ENCODE results near the gene CYFIP2.

Gene CYFIP2

DNA sequence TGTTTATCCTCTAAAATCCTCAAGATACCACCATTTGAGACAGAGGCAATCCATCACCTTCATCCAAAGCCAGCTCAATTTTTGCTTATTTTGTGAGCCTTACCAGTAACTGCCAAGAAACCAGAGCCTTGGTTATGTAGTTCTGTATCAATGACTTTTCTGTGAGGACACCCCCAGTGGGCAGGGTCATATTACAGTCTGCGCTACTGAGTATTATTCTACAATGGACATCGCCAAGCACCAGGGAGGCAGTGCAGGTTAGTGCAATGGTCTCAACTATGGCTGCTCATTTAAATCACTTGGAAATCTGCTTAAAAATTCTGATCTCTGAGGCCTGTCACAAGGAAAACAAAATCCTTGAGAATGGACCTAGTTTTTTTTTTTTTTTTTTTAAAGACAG is 103.6 kb downstream of the CYFIP2 start:
- Histone ChIP-seq H2BK5ac (ENCODE audit: low read length) (no peak overlapping the region), H3K4me2 (ENCODE audit: insufficient read depth, low read length, poor library complexity, severe bottlenecking) (no peak overlapping the region), H3K18ac (ENCODE audit: low read length) (no peak overlapping the region), H3K23ac (ENCODE audit: low read depth, low read length, poor library complexity) (no peak overlapping the region), H3K9me3 (replicated peaks in 1 of 2; ENCODE audit: control insufficient read depth in 2 of 2, insufficient read depth in 1 of 2, low read depth in 1 of 2, low read length in 2 of 2) (no peaks in the 10 kb centered on the region), H2AFZ (ENCODE audit: low read length) (no peak overlapping the region), H2BK15ac (ENCODE audit: low read length) (no peak overlapping the region), H3K9ac (ENCODE audit: low read depth, low read length, poor library complexity) (no peak overlapping the region), H2BK120ac (ENCODE audit: low read depth, low read length) (no peak overlapping the region), H2AK5ac (ENCODE audit: low read depth, low read length) (no peak overlapping the region), H3K4me1 (ENCODE audit: control insufficient read depth in 2 of 2, insufficient read depth in 1 of 2, low read depth in 1 of 2, low read length in 2 of 2) (peaks cover 2 to 6% of the 10 kb centered on the region in 2 donors), H2BK12ac (ENCODE audit: low read length) (no peak overlapping the region), H3K36me3 (replicated peaks in 1 of 2; ENCODE audit: control insufficient read depth in 2 of 2, insufficient read depth in 2 of 2, low read length in 2 of 2) (peaks cover 2 to 78% of the 10 kb centered on the region in 2 donors), H3K79me1 (ENCODE audit: low read depth, low read length) (no peaks in the 10 kb centered on the region), H3K27ac (replicated peaks; ENCODE audit: low read length) (no peak overlapping the region), H3K4me3 (ENCODE audit: low read length in 2 of 2) (no peak overlapping the region), H4K8ac (ENCODE audit: low read depth, low read length) (no peak overlapping the region), H3K27me3 (ENCODE audit: control insufficient read depth in 3 of 3, insufficient read depth in 3 of 3, low read depth in 1 of 3, low read length in 3 of 3) (no peaks in the 10 kb centered on the region), H4K91ac (ENCODE audit: low read depth, low read length, poor library complexity) (no peak overlapping the region), H3K4ac (ENCODE audit: low read length) (no peak overlapping the region), H3K14ac (ENCODE audit: low read length) (no peak overlapping the region)
- DNase-seq (ENCODE audit: low spot score) = no peak
- no CpG with 5 or more reads among the region's 2 CpGs for WGBS, 2 donors (ENCODE audit: extremely low coverage in 2 of 2, insufficient read length in 2 of 2, insufficient replicate concordance in 1 of 2)

DNA sequence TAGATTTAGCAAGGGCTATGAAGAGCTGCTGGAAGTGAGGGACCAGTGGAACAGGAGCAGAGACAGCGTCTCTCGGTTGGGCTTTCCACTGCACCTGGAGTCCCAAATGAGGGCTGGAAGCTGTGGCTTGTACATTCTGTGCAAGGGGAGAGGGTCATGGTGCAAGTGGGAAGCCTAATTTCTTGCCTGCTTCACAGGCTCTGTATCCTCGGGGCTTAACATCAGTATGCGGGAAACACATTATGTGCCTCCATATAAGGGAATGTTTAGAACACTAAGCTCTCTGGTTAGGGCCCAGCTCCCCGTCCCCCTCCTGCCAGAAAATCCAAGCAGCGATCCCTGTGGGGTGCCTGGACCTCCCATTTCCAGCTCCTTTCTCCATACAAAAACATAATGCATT is 105.0 kb downstream of the CYFIP2 start:
- no peak overlapping the region for H3K14ac ChIP-seq (ENCODE audit: low read length)
- H3K4me2 ChIP-seq (ENCODE audit: insufficient read depth, low read length, poor library complexity, severe bottlenecking) = peak overlapping the region; percentile 24
- no peak overlapping the region for H4K91ac ChIP-seq (ENCODE audit: low read depth, low read length, poor library complexity)
- H3K23ac ChIP-seq (ENCODE audit: low read depth, low read length, poor library complexity) = no peak overlapping the region
- no peaks in the 10 kb centered on the region for H3K9me3 ChIP-seq (replicated peaks in 1 of 2; ENCODE audit: control insufficient read depth in 2 of 2, insufficient read depth in 1 of 2, low read depth in 1 of 2, low read length in 2 of 2)
- no peak overlapping the region for H2AK5ac ChIP-seq (ENCODE audit: low read depth, low read length)
- H3K36me3 ChIP-seq (replicated peaks in 1 of 2; ENCODE audit: control insufficient read depth in 2 of 2, insufficient read depth in 2 of 2, low read length in 2 of 2) = peaks cover 4 to 77% of the 10 kb centered on the region in 2 donors
- H3K9ac ChIP-seq (ENCODE audit: low read depth, low read length, poor library complexity) = no peak overlapping the region
- no peaks in the 10 kb centered on the region for H3K79me1 ChIP-seq (ENCODE audit: low read depth, low read length)
- peak overlapping the region; percentile 43 for H3K27ac ChIP-seq (replicated peaks; ENCODE audit: low read length)
- no peak overlapping the region for H3K4me3 ChIP-seq (ENCODE audit: low read length in 2 of 2)
- H2BK120ac ChIP-seq (ENCODE audit: low read depth, low read length) = no peak overlapping the region
- H2BK15ac ChIP-seq (ENCODE audit: low read length) = no peak overlapping the region
- no peak overlapping the region for H4K8ac ChIP-seq (ENCODE audit: low read depth, low read length)
- WGBS, 2 donors (ENCODE audit: extremely low coverage in 2 of 2, insufficient read length in 2 of 2, insufficient replicate concordance in 1 of 2) = no CpG with 5 or more reads among the region's 6 CpGs
- H2AFZ ChIP-seq (ENCODE audit: low read length) = peak overlapping the region; percentile 50
- H3K4me1 ChIP-seq (ENCODE audit: control insufficient read depth in 2 of 2, insufficient read depth in 1 of 2, low read depth in 1 of 2, low read length in 2 of 2) = peaks cover 2 to 6% of the 10 kb centered on the region in 2 donors
- H2BK5ac ChIP-seq (ENCODE audit: low read length) = no peak overlapping the region
- no peaks in the 10 kb centered on the region for H3K27me3 ChIP-seq (ENCODE audit: control insufficient read depth in 3 of 3, insufficient read depth in 3 of 3, low read depth in 1 of 3, low read length in 3 of 3)
- H3K18ac ChIP-seq (ENCODE audit: low read length) = no peak overlapping the region
- no peak overlapping the region for H2BK12ac ChIP-seq (ENCODE audit: low read length)
- DNase-seq (ENCODE audit: low spot score) = no peak
- H3K4ac ChIP-seq (ENCODE audit: low read length) = no peak overlapping the region

DNA sequence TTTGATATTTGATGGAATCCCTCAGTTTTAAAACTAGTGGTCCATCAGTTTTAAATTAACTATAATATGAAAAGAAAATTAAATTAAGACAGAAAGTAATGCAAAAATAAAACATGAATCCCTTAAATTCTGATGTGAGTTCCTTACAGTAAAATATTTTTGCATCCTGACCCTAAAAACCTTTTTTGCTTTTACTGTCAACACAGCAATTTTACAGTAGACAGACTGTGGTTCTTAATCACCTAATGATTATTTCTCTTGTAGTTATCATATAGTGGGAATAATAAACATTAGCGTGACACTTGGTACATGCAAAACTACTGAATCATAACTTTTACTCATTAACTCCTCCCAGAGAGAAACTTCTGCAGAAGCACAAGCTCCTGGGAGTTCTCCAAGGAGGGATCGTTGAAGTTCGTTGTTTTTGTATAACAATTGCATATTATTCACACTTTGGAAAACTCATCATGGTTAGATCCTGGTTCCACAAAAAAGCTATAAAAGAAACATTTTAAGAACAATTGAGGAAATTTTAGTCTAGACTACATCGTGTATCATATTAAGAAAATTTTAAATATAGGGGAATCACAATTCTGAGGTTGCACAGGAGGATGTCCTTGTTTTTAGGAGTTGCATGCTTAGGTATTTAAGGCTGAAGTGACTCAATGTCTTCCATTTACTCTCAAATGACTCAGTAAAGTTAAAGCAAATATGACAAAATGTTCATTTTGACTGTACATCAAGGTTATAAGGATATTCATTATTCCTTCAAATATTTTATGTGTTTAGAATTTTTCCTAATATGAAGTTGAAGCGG is 105.9 kb downstream of the CYFIP2 start:
- Histone ChIP-seq H3K9ac (ENCODE audit: low read depth, low read length, poor library complexity) (no peak overlapping the region), H3K4me3 (ENCODE audit: low read length in 2 of 2) (no peak overlapping the region), H3K79me1 (ENCODE audit: low read depth, low read length) (no peaks in the 10 kb centered on the region), H4K8ac (ENCODE audit: low read depth, low read length) (no peak overlapping the region), H3K9me3 (replicated peaks in 1 of 2; ENCODE audit: control insufficient read depth in 2 of 2, insufficient read depth in 1 of 2, low read depth in 1 of 2, low read length in 2 of 2) (no peaks in the 10 kb centered on the region), H4K91ac (ENCODE audit: low read depth, low read length, poor library complexity) (no peak overlapping the region), H3K4me1 (ENCODE audit: control insufficient read depth in 2 of 2, insufficient read depth in 1 of 2, low read depth in 1 of 2, low read length in 2 of 2) (peaks cover 2 to 6% of the 10 kb centered on the region in 2 donors), H2AFZ (ENCODE audit: low read length) (no peak overlapping the region), H3K27ac (replicated peaks; ENCODE audit: low read length) (no peak overlapping the region), H2BK15ac (ENCODE audit: low read length) (no peak overlapping the region), H2BK5ac (ENCODE audit: low read length) (no peak overlapping the region), H3K36me3 (replicated peaks in 1 of 2; ENCODE audit: control insufficient read depth in 2 of 2, insufficient read depth in 2 of 2, low read length in 2 of 2) (peaks cover 4 to 77% of the 10 kb centered on the region in 2 donors), H3K14ac (ENCODE audit: low read length) (no peak overlapping the region), H3K23ac (ENCODE audit: low read depth, low read length, poor library complexity) (no peak overlapping the region), H3K4me2 (ENCODE audit: insufficient read depth, low read length, poor library complexity, severe bottlenecking) (no peak overlapping the region), H3K18ac (ENCODE audit: low read length) (no peak overlapping the region), H2AK5ac (ENCODE audit: low read depth, low read length) (no peak overlapping the region), H3K27me3 (ENCODE audit: control insufficient read depth in 3 of 3, insufficient read depth in 3 of 3, low read depth in 1 of 3, low read length in 3 of 3) (no peaks in the 10 kb centered on the region), H3K4ac (ENCODE audit: low read length) (no peak overlapping the region), H2BK12ac (ENCODE audit: low read length) (no peak overlapping the region), H2BK120ac (ENCODE audit: low read depth, low read length) (no peak overlapping the region)
- no peak for DNase-seq (ENCODE audit: low spot score)
- WGBS, 2 donors (ENCODE audit: extremely low coverage in 2 of 2, insufficient read length in 2 of 2, insufficient replicate concordance in 1 of 2) = no CpG with 5 or more reads among the region's 5 CpGs

DNA sequence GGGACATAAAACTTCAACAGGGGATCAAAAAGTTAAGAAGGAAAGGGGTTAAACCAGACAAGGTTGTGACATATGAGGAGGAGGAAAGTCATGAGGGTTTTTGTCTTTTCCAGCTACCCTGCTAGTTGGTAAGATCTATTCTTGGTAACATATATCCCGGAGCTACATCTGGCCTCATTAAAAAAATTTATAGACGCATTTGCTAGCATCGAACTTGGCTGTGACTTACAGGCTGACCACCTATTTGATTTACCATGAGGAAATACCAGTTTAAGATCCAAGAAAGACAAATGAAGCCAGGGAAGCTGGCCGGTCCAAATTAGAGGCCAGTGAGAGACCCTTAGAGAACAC is 106.5 kb downstream of the CYFIP2 start:
- no peak overlapping the region for H3K4me3 ChIP-seq (ENCODE audit: low read length in 2 of 2)
- peaks cover 2 to 6% of the 10 kb centered on the region in 2 donors for H3K4me1 ChIP-seq (ENCODE audit: control insufficient read depth in 2 of 2, insufficient read depth in 1 of 2, low read depth in 1 of 2, low read length in 2 of 2)
- no peak overlapping the region for H3K27ac ChIP-seq (replicated peaks; ENCODE audit: low read length)
- H2AK5ac ChIP-seq (ENCODE audit: low read depth, low read length) = no peak overlapping the region
- H3K23ac ChIP-seq (ENCODE audit: low read depth, low read length, poor library complexity) = no peak overlapping the region
- H3K9ac ChIP-seq (ENCODE audit: low read depth, low read length, poor library complexity) = no peak overlapping the region
- no peak overlapping the region for H4K8ac ChIP-seq (ENCODE audit: low read depth, low read length)
- no peak overlapping the region for H3K18ac ChIP-seq (ENCODE audit: low read length)
- DNase-seq (ENCODE audit: low spot score) = no peak
- no peaks in the 10 kb centered on the region for H3K9me3 ChIP-seq (replicated peaks in 1 of 2; ENCODE audit: control insufficient read depth in 2 of 2, insufficient read depth in 1 of 2, low read depth in 1 of 2, low read length in 2 of 2)
- no peaks in the 10 kb centered on the region for H3K27me3 ChIP-seq (ENCODE audit: control insufficient read depth in 3 of 3, insufficient read depth in 3 of 3, low read depth in 1 of 3, low read length in 3 of 3)
- H2BK15ac ChIP-seq (ENCODE audit: low read length) = no peak overlapping the region
- H2AFZ ChIP-seq (ENCODE audit: low read length) = no peak overlapping the region
- peaks cover 4 to 77% of the 10 kb centered on the region in 2 donors for H3K36me3 ChIP-seq (replicated peaks in 1 of 2; ENCODE audit: control insufficient read depth in 2 of 2, insufficient read depth in 2 of 2, low read length in 2 of 2)
- no peak overlapping the region for H4K91ac ChIP-seq (ENCODE audit: low read depth, low read length, poor library complexity)
- H2BK5ac ChIP-seq (ENCODE audit: low read length) = no peak overlapping the region
- no peak overlapping the region for H2BK120ac ChIP-seq (ENCODE audit: low read depth, low read length)
- no peak overlapping the region for H3K14ac ChIP-seq (ENCODE audit: low read length)
- no peak overlapping the region for H3K4me2 ChIP-seq (ENCODE audit: insufficient read depth, low read length, poor library complexity, severe bottlenecking)
- no peak overlapping the region for H3K4ac ChIP-seq (ENCODE audit: low read length)
- no CpG with 5 or more reads among the region's 4 CpGs for WGBS, 2 donors (ENCODE audit: extremely low coverage in 2 of 2, insufficient read length in 2 of 2, insufficient replicate concordance in 1 of 2)
- no peaks in the 10 kb centered on the region for H3K79me1 ChIP-seq (ENCODE audit: low read depth, low read length)
- H2BK12ac ChIP-seq (ENCODE audit: low read length) = no peak overlapping the region

All from neuronal stem cell (in vitro differentiated cells).